Thyroid gland (tissue), 4 donors: ENCODE data around the gene HSD17B11. TPM values are rescaled to one million over a fixed set of nuclear protein-coding genes. Genes with fewer than 3 reads are reported as not detected.

ENCODE experiments used
- DNase-seq, 2 donors: peaks; one replicate each; pipeline ENCODE4 v3.0.0-alpha.2; 2019
- H3K27ac ChIP-seq, 3 donors: fragments of 200-600 bp; sonication (generic); 1 replicate in 2 of 3; 2 replicates in 1 of 3; pipeline ENCODE4 v1.5.1; 2016 to 2019; ENCODE audit warnings: mild to moderate bottlenecking in 1 of 3, moderate library complexity in 1 of 3
- H3K27me3 ChIP-seq: fragments of 200-600 bp; sonication (generic); one replicate; pipeline ENCODE4 v1.5.1; 2019
- H3K36me3 ChIP-seq, 2 donors: fragments of 200-600 bp; sonication (generic); one replicate each; pipeline ENCODE4 v1.5.1; 2016 to 2019
- H3K4me1 ChIP-seq, 2 donors: fragments of 200-600 bp; sonication (generic); one replicate each; pipeline ENCODE4 v1.5.1; 2017 to 2019
- H3K4me3 ChIP-seq, 3 donors: fragments of 200-600 bp; sonication (generic); replicated peaks in 1 of 3; 1 replicate in 2 of 3; 2 replicates in 1 of 3; pipeline ENCODE4 v1.5.1; 2016; ENCODE audit warnings: mild to moderate bottlenecking in 1 of 3
- H3K9me3 ChIP-seq: fragments of 200-600 bp; sonication (generic); one replicate; pipeline ENCODE4 v1.5.1; 2017
- POLR2A ChIP-seq, 2 donors: fragments of 450-650 bp; IDR thresholded peaks; one replicate each; pipeline ENCODE4 v1.6.1; 2017; ENCODE audit warnings: antibody characterized with exemption in 2 of 2, mild to moderate bottlenecking in 2 of 2, moderate library complexity in 1 of 2
- WGBS, 2 donors: methylation state at CpG; one replicate each; pipeline ENCODE4 v1.1.5; 2017; 5-methylcytosine and 5-hydroxymethylcytosine counted together
- intact Hi-C: fragments of 100-400 bp; cut with DNase I; formaldehyde crosslinking; loops from one replicate; pipeline ENCODE4 v1.15.1; 2023
- total RNA-seq, 4 donors: library from RNA; depleted of rRNA; stranded (reverse); fragments of >200 nt; gene quantifications; one replicate each; pipeline ENCODE4 v1.2.3, GENCODE V29; 2016
- TF ChIP-seq, protein P1 (sequence below), 6 experiments: fragments of 200-600 bp in 3 of 6; fragments of 450-650 bp in 3 of 6; sonication (generic) in 3 of 6; IDR thresholded peaks; one replicate each; pipeline ENCODE4 v1.5.1; 2016 to 2019; ENCODE audit warnings: antibody characterized with exemption in 6 of 6, mild to moderate bottlenecking in 2 of 6, inconsistent platforms in 1 of 6, moderate library complexity in 1 of 6

Gene HSD17B11
- total RNA-seq, 4 donors from 2014 or later: 23.4 to 147 (median 61.8) TPM

DNA sequence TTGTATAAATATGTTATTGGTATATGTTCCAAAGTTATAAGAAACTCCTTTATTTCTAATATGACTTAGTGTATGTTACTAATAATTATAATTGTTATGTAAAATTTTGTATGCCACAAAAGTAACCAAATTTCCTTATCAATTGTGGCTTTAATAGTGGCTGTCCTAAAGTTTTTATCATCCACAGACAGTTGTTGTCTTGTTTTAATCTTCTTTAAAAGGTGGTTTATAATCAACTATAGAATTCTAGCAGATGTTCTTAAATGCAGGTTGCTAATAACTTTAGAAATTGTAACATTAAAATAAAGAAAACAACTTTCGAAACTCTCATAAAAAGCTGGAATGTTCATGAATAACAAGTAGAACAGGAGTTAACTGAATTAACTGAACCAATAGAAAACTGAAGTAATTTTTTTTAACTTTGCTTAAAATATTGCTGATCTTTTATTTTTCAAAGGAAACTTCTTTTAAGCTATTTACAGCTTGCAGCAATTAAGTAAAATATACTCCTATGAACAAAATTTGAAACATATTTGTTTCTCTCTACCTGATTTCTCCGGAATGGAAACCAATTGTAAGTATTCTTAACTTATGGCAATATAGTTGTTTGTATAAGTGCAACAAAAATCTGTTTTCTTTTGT lies 24.3 kb downstream of the HSD17B11 start:
- no peak for DNase-seq
- no peak for TF ChIP-seq POLR2A (IDR thresholded peaks at IDR 0.05)
- TF ChIP-seq, protein P1, sequence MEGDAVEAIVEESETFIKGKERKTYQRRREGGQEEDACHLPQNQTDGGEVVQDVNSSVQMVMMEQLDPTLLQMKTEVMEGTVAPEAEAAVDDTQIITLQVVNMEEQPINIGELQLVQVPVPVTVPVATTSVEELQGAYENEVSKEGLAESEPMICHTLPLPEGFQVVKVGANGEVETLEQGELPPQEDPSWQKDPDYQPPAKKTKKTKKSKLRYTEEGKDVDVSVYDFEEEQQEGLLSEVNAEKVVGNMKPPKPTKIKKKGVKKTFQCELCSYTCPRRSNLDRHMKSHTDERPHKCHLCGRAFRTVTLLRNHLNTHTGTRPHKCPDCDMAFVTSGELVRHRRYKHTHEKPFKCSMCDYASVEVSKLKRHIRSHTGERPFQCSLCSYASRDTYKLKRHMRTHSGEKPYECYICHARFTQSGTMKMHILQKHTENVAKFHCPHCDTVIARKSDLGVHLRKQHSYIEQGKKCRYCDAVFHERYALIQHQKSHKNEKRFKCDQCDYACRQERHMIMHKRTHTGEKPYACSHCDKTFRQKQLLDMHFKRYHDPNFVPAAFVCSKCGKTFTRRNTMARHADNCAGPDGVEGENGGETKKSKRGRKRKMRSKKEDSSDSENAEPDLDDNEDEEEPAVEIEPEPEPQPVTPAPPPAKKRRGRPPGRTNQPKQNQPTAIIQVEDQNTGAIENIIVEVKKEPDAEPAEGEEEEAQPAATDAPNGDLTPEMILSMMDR (IDR thresholded peaks at IDR 0.05): no peak
- intact Hi-C loops: no loop called here
- Histone ChIP-seq H3K27me3 (no peaks in the 10 kb centered on the region), H3K4me1 (no peaks in the 10 kb centered on the region), H3K27ac (no peak overlapping the region), H3K9me3 (no peaks in the 10 kb centered on the region), H3K4me3 (no peak overlapping the region), H3K36me3 (no peaks in the 10 kb centered on the region)
- WGBS, 2 donors: 75 to 76% methylated on average over 2 of the region's 2 CpGs

DNA sequence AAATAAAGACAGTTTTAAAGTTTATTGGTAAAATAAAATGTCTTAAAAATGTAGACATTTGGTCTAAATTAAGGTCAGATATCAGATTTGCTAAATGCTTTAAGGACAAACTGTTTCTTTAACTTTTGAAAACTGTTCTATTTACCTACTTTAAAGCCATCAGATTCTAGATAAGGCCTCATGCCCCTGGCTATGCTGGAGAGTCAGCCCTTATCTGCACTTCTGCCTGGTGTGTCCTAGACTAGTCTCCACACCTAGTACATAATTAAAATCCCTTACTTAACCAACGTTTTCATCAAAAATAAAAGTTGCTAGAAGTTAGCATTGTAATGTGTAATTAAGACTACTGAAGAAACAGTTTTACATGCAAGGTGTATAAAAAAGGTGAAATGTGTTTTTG lies 25.6 kb downstream of the HSD17B11 start:
- no peak for DNase-seq
- Histone ChIP-seq H3K36me3 (no peaks in the 10 kb centered on the region), H3K4me1 (no peaks in the 10 kb centered on the region), H3K9me3 (no peaks in the 10 kb centered on the region), H3K27me3 (no peaks in the 10 kb centered on the region), H3K27ac (no peak overlapping the region), H3K4me3 (no peak overlapping the region)
- no peak for TF ChIP-seq POLR2A (IDR thresholded peaks at IDR 0.05)
- TF ChIP-seq, protein P1 (IDR thresholded peaks at IDR 0.05): no peak
- 64 to 75% methylated on average over 1 of the region's 1 CpG for WGBS, 2 donors
- intact Hi-C loops: no loop called here

DNA sequence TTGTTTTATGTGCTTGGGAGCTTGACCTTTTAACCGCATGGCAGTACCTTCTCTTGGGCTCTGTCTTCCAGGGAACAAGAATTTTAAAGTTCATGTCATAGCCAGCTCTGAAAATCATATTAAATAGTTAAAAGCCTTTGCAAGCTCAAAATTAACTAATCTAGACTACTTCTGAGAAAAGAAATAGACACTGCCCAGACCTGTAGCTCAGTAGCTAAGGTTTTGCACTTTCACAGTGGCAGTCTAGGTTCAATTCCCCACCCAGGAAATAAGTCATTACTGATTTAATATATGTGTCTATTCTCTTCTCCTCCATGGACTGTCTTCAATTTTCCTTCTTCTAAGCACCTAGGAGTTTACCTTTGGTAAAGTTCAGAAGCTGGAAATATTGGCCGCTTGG lies 27.4 kb downstream of the HSD17B11 start:
- H3K4me3 ChIP-seq: no peak overlapping the region
- no peaks in the 10 kb centered on the region for H3K27me3 ChIP-seq
- H3K27ac ChIP-seq: no peak overlapping the region
- no peaks in the 10 kb centered on the region for H3K4me1 ChIP-seq
- no peak for DNase-seq
- 97 to 100% methylated on average over 2 of the region's 2 CpGs for WGBS, 2 donors
- H3K36me3 ChIP-seq: no peaks in the 10 kb centered on the region
- TF ChIP-seq, protein P1 (IDR thresholded peaks at IDR 0.05): no peak
- TF ChIP-seq POLR2A (IDR thresholded peaks at IDR 0.05): no peak
- no peaks in the 10 kb centered on the region for H3K9me3 ChIP-seq
- intact Hi-C loops: no loop called here

DNA sequence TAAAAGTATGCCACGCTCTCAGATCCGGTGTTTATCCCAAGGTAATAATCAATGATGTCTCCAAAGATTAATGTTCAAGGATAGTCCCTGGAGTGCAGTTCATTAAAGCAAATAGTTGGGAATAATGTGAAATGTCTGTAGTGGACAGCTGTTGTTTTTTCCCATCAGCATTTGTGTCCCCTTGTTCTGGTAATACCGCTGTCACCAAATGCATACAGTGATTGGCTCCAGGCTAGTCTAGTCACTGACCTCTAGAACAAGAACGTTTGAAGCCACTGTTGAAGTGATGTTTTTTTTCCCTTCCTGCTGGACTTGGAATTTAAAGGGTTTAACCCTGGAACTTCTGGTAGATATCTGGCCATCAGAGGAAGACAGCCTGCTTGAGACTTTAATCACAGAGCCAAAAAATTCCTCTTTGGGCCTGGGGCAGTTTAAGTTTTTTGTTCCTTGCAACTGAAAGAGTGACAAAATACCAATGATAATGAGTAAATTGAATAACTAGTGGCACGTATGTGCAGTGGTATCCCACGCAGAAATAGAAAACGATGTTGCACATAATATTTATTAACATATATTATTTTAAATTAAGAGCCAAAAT lies 30.6 kb downstream of the HSD17B11 start:
- Histone ChIP-seq H3K4me1 (no peaks in the 10 kb centered on the region), H3K27ac (no peak overlapping the region), H3K9me3 (no peaks in the 10 kb centered on the region), H3K27me3 (no peaks in the 10 kb centered on the region), H3K36me3 (no peaks in the 10 kb centered on the region), H3K4me3 (no peak overlapping the region)
- intact Hi-C loops: no loop called here
- DNase-seq: no peak
- TF ChIP-seq POLR2A (IDR thresholded peaks at IDR 0.05): no peak
- TF ChIP-seq, protein P1 (IDR thresholded peaks at IDR 0.05): no peak
- 77 to 79% methylated on average over 7 of the region's 7 CpGs for WGBS, 2 donors

DNA sequence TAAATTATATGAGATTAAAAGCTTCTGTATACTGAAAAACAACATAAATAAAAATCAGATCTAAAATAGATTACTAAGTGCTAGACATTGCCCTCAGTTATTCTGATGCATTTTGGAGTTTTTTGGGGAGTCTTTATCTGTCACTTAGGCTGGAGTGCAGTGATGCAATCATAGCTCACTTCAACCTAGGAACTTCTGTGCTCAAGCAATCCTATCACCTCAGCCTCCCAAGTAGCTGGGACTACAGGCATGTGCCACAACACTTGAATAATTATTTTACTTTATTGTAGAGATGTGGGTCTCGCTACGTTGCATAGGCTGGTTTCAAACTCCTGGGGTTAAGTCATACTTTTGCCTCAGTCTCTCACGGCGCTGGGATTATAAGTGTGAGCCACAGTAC lies 31.7 kb downstream of the HSD17B11 start:
- Histone ChIP-seq H3K36me3 (no peaks in the 10 kb centered on the region), H3K27ac (no peak overlapping the region), H3K9me3 (no peaks in the 10 kb centered on the region), H3K4me1 (peaks cover 0 to 5% of the 10 kb centered on the region in 2 donors), H3K4me3 (no peak overlapping the region), H3K27me3 (no peaks in the 10 kb centered on the region)
- intact Hi-C loops: no loop called here
- DNase-seq: no peak
- 94 to 99% methylated on average over 4 of the region's 4 CpGs for WGBS, 2 donors
- TF ChIP-seq POLR2A (IDR thresholded peaks at IDR 0.05): no peak
- TF ChIP-seq, protein P1 (IDR thresholded peaks at IDR 0.05): no peak
